ENCODE results near the gene ZC3HAV1.

GRCh38 chr7:139139150-139139549, 29.6 kb upstream of the ZC3HAV1 start:
- TF ChIP-seq CTCF (IDR thresholded peaks at IDR 0.05) = no peak
- no peak for TF ChIP-seq EZH2 (IDR thresholded peaks at IDR 0.05)
- TF ChIP-seq EZH2phosphoT487 (IDR thresholded peaks at IDR 0.05) = no peak
